Mammary epithelial cell (primary cell): ENCODE results near the gene AMDHD1.

Source experiments
- CTCF ChIP-seq, 2 donors: IDR thresholded peaks in 1 of 2; conservative IDR thresholded peaks in 1 of 2; 2 replicates each; pipeline ENCODE4 v1.5.1; 2011 to 2012; ENCODE audit warnings: inconsistent platforms in 2 of 2, low read length in 2 of 2, mild to moderate bottlenecking in 2 of 2, control low read depth in 1 of 2, low read depth in 1 of 2; ENCODE audit not compliant: insufficient read depth in 1 of 2; ENCODE audit errors: extremely low read depth in 1 of 2
- EZH2 ChIP-seq: IDR thresholded peaks from 2 replicates; pipeline ENCODE4 v1.6.1; 2012; ENCODE audit warnings: low read length, inconsistent platforms, borderline replicate concordance

GRCh38 chr12:95990136-95990535 lies 47.0 kb downstream of the AMDHD1 start:
- TF ChIP-seq CTCF (conservative IDR thresholded peaks at IDR 0.05 in 1 of 2, IDR thresholded peaks at IDR 0.05 in 1 of 2; ENCODE audit: extremely low read depth in 1 of 2, insufficient read depth in 1 of 2, low read depth in 1 of 2, low read length in 2 of 2) (no peak), EZH2 (no peak)
